HepG2 (cell line): ENCODE measurements around the gene DNAJA2. TPM values are rescaled to one million over a fixed set of nuclear protein-coding genes. Genes with fewer than 3 reads are reported as not detected.
A peak's percentile ranks its signal among the peaks of the same experiment; 100 is the strongest.

Experiments used
- CHCHD3 ChIP-seq: sonication (generic); formaldehyde crosslinking; IDR thresholded peaks from 2 replicates; pipeline ENCODE4 v1.8.0; 2022; ENCODE audit warnings: mild to moderate bottlenecking, missing genetic modification reagents, moderate library complexity
- ERF ChIP-seq: IDR thresholded peaks from 2 replicates; pipeline ENCODE4 v1.6.1; 2018; ENCODE audit warnings: missing biosample characterization, missing genetic modification reagents
- PHF21A ChIP-seq: sonication (generic); formaldehyde crosslinking; IDR thresholded peaks from 2 replicates; pipeline ENCODE4 v1.5.0; 2020; ENCODE audit warnings: mild to moderate bottlenecking, missing genetic modification reagents
- SAFB2 ChIP-seq: sonication (generic); formaldehyde crosslinking; IDR thresholded peaks from 2 replicates; pipeline ENCODE4 v1.5.1; 2020; ENCODE audit warnings: missing genetic modification reagents, low read depth, mild to moderate bottlenecking, borderline replicate concordance
- SMYD3 ChIP-seq: sonication (generic); formaldehyde crosslinking; IDR thresholded peaks from 2 replicates; pipeline ENCODE4 v1.8.1; 2023; ENCODE audit warnings: mild to moderate bottlenecking, missing genetic modification reagents
- SP2 ChIP-seq: sonication (generic); formaldehyde crosslinking; IDR thresholded peaks from 2 replicates; pipeline ENCODE4 v1.5.1; 2020; ENCODE audit warnings: mild to moderate bottlenecking, missing genetic modification reagents
- SYNCRIP ChIP-seq: fragments of 200-400 bp; formaldehyde crosslinking; IDR thresholded peaks from 2 replicates; pipeline ENCODE4 v1.6.1; 2018; ENCODE audit warnings: mild to moderate bottlenecking, low read depth, low read length; ENCODE audit not compliant: insufficient read depth
- YY1 ChIP-seq: IDR thresholded peaks from 2 replicates; pipeline ENCODE4 v1.6.1; 2011; ENCODE audit warnings: low read length, low read depth, moderate library complexity, mild to moderate bottlenecking; ENCODE audit not compliant: insufficient read depth, insufficient replicate concordance
- ZBTB3 ChIP-seq: sonication (generic); formaldehyde crosslinking; IDR thresholded peaks from 2 replicates; pipeline ENCODE4 v1.4.0; 2020; ENCODE audit warnings: low read depth, mild to moderate bottlenecking, moderate library complexity, missing genetic modification reagents, borderline replicate concordance
- ZBTB8A ChIP-seq: sonication (generic); formaldehyde crosslinking; IDR thresholded peaks from 2 replicates; pipeline ENCODE4 v1.4.0; 2020; ENCODE audit warnings: mild to moderate bottlenecking, low read depth, missing genetic modification reagents, borderline replicate concordance
- ZFP37 ChIP-seq: sonication (generic); formaldehyde crosslinking; IDR thresholded peaks from 2 replicates; pipeline ENCODE4 v1.4.0; 2020; ENCODE audit warnings: missing genetic modification reagents, borderline replicate concordance
- ZNF143 ChIP-seq: sonication (generic); formaldehyde crosslinking; IDR thresholded peaks from 2 replicates; pipeline ENCODE4 v1.4.0; 2020; ENCODE audit warnings: missing genetic modification reagents
- ZNF281 ChIP-seq: sonication (generic); formaldehyde crosslinking; IDR thresholded peaks from 2 replicates; pipeline ENCODE4 v1.4.0; 2020; ENCODE audit warnings: missing genetic modification reagents, borderline replicate concordance
- ZNF343 ChIP-seq: sonication (generic); formaldehyde crosslinking; IDR thresholded peaks from 2 replicates; pipeline ENCODE4 v1.4.0; 2020; ENCODE audit warnings: mild to moderate bottlenecking, missing genetic modification reagents
- ZNF543 ChIP-seq: sonication (generic); formaldehyde crosslinking; IDR thresholded peaks from 2 replicates; pipeline ENCODE4 v1.4.0; 2020; ENCODE audit warnings: mild to moderate bottlenecking, missing genetic modification reagents
- ZNF564 ChIP-seq: sonication (generic); formaldehyde crosslinking; IDR thresholded peaks from 2 replicates; pipeline ENCODE4 v1.8.1; 2023; ENCODE audit warnings: mild to moderate bottlenecking, missing genetic modification reagents
- ZNF567 ChIP-seq: sonication (generic); formaldehyde crosslinking; IDR thresholded peaks from 2 replicates; pipeline ENCODE4 v1.8.1; 2023; ENCODE audit warnings: mild to moderate bottlenecking, missing genetic modification reagents, borderline replicate concordance
- ZNF572 ChIP-seq: sonication (generic); formaldehyde crosslinking; IDR thresholded peaks from 2 replicates; pipeline ENCODE4 v1.5.1; 2020; ENCODE audit warnings: mild to moderate bottlenecking, missing genetic modification reagents
- ZNF629 ChIP-seq: sonication (generic); formaldehyde crosslinking; conservative IDR thresholded peaks from 2 replicates; pipeline ENCODE4 v1.5.0; 2020; ENCODE audit warnings: missing genetic modification reagents
- ZNF782 ChIP-seq: sonication (generic); formaldehyde crosslinking; IDR thresholded peaks from 2 replicates; pipeline ENCODE4 v1.4.0; 2020; ENCODE audit warnings: missing genetic modification reagents, mild to moderate bottlenecking, borderline replicate concordance
- polyA plus RNA-seq, 8 experiments: library from polyadenylated mRNA; depleted of rRNA in 3 of 8; stranded (reverse) in 7 of 8; unstranded in 1 of 8; fragments of >200 nt; fragmentation: Illumina TruSeq in 4 of 8; extraction: Trizol in 4 of 8; gene quantifications; 2 replicates each; pipeline versions ENCODE4 v1.2.1 to v1.2.3, GENCODE V29; 2011 to 2016; ENCODE audit warnings: low read depth in 4 of 8, missing spikeins in 1 of 8, mixed read lengths in 1 of 8; ENCODE audit not compliant: insufficient read depth in 1 of 8
- total RNA-seq, 5 experiments: library from RNA; depleted of rRNA; stranded (reverse); fragments of >200 nt; fragmentation: Illumina TruSeq; extraction: Trizol; gene quantifications; 2 replicates each; pipeline ENCODE4 v1.2.3, GENCODE V29; 2016; ENCODE audit warnings: low read depth in 1 of 5
- TF ChIP-seq, protein P1 (sequence below): sonication (generic); formaldehyde crosslinking; IDR thresholded peaks from 2 replicates; pipeline ENCODE4 v1.8.1; 2023; ENCODE audit warnings: mild to moderate bottlenecking, moderate library complexity, missing genetic modification reagents
- TF ChIP-seq, protein P2 (sequence below): IDR thresholded peaks from 2 replicates; pipeline ENCODE4 v1.6.1; 2012; ENCODE audit warnings: low read length, improper control_type of control experiment

Gene DNAJA2
- total and polyA plus RNA-seq, 2 of the 13 experiments (the other 11 are each of a cell fraction or from before 2014, with no cell fraction given): 25.4 to 176 TPM

DNA sequence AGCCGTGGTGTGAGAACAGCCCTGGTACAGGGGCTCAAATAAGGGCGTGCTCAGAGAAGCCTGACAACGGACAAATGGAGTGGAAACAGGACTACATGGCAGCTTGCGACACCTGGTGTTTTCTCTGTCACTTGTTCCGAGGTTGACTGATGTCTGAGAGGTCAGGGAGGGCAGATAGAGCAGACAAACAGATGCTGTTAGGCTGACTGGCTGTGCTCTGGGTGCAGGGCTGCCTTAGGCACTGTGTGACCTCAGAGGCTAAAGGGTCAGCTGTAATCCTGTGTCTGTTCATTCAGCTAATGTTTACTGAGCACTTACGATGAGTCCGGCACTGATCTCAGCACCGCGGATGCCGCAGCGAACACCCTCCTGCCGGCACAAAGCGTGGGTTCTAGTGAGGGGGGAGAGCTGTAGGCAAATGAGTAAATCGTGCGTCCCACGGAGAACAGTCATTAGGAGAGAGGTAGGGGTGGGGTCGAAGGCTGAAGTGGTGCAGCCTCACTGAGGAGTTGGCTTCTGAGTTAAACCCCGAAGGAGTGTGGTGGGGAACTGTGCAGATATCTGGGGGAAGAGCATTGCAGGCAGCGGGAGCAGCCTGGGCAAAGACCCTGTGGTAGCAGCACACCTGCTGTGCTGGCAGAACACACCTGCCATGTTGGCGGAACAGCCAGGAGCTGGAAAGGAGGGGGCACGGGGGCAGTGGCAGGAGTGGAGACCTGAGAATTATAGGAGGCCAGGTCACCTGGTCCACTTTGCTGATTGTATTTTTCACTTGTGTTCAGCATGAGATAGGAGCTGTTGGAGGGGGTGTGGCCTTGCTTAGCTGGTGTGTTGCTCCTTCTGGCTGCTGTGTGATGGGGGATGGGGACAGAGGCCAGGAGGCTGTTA is 54.3 kb downstream of the DNAJA2 start (continued):
- TF ChIP-seq SMYD3: no peak; the same call in 1 of the 2 replicates
- TF ChIP-seq ZNF543 (CRISPR knock-in tag): peak; percentile 24; the same call in 1 of the 2 replicates
- TF ChIP-seq ZNF343: peak; percentile 70
- 0 out of 2 replicates have a peak, but pooled peaks have one; percentile 75 for TF ChIP-seq ZNF572
- TF ChIP-seq ZNF143 (CRISPR knock-in tag): no peak; the same call in 1 of the 2 replicates
- TF ChIP-seq ZNF782: no peak
- no peak for TF ChIP-seq YY1
- peak; percentile 85; the same call in 1 of the 2 replicates for TF ChIP-seq ZBTB3
- TF ChIP-seq SP2 (CRISPR knock-in tag): no peak
- TF ChIP-seq ZFP37 (CRISPR knock-in tag): no peak
- TF ChIP-seq CHCHD3 (CRISPR knock-in tag): no peak
- peak; percentile 96 for TF ChIP-seq PHF21A (CRISPR knock-in tag)
- TF ChIP-seq, protein P1, sequence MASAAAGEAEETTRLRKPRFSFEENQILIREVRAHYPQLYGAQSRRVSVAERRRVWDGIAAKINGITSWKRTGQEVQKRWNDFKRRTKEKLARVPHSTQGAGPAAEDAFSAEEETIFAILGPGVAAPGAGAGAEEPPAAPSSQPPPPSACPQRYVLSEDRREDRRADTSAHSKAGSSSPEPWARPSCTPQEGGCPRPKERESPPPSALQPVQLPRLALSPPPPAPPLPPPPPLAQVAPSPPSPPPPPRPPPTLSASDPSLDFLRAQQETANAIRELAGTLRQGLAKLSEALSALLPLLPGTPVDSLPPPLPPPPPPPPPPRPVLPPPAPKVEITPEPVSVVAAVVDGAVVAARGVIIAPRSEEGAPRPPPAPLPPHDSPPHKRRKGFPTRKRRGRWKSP: peak; percentile 41; the same call in 1 of the 2 replicates
- TF ChIP-seq SYNCRIP: no peak
- TF ChIP-seq ZNF281 (CRISPR knock-in tag): peak; percentile 69; the same call in 1 of the 2 replicates
- TF ChIP-seq ZNF564: peak; percentile 84; the same call in 1 of the 2 replicates
- TF ChIP-seq ZNF629 (CRISPR knock-in tag): 0 out of 2 replicates have a peak, but pooled peaks have one; percentile 41
- no peak for TF ChIP-seq ZBTB8A (CRISPR knock-in tag)
- peak; percentile 92; the same call in 1 of the 2 replicates for TF ChIP-seq ERF (CRISPR knock-in tag)
- TF ChIP-seq, protein P2, sequence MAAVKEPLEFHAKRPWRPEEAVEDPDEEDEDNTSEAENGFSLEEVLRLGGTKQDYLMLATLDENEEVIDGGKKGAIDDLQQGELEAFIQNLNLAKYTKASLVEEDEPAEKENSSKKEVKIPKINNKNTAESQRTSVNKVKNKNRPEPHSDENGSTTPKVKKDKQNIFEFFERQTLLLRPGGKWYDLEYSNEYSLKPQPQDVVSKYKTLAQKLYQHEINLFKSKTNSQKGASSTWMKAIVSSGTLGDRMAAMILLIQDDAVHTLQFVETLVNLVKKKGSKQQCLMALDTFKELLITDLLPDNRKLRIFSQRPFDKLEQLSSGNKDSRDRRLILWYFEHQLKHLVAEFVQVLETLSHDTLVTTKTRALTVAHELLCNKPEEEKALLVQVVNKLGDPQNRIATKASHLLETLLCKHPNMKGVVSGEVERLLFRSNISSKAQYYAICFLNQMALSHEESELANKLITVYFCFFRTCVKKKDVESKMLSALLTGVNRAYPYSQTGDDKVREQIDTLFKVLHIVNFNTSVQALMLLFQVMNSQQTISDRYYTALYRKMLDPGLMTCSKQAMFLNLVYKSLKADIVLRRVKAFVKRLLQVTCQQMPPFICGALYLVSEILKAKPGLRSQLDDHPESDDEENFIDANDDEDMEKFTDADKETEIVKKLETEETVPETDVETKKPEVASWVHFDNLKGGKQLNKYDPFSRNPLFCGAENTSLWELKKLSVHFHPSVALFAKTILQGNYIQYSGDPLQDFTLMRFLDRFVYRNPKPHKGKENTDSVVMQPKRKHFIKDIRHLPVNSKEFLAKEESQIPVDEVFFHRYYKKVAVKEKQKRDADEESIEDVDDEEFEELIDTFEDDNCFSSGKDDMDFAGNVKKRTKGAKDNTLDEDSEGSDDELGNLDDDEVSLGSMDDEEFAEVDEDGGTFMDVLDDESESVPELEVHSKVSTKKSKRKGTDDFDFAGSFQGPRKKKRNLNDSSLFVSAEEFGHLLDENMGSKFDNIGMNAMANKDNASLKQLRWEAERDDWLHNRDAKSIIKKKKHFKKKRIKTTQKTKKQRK: no peak
- TF ChIP-seq ZNF567 (CRISPR knock-in tag): peak; percentile 87; the same call in 1 of the 2 replicates
- peak; percentile 84; the same call in 1 of the 2 replicates for TF ChIP-seq SAFB2 (CRISPR knock-in tag)
